Heart left ventricle (tissue), 16 donors: ENCODE measurements around the gene METTL9. TPM values are rescaled to one million over a fixed set of nuclear protein-coding genes. Genes with fewer than 3 reads are reported as not detected.
"Not testable (repeated sequence)": the region's sequence is repeated elsewhere in the genome, so short reads cannot be mapped to it uniquely, and the experiment has no call there.

ENCODE experiments used
- ATAC-seq, 4 donors: fragments of 200-7000 bp; cut with Tn5 transposase; one replicate each; pipeline ENCODE4 v1.9.1; 2020 to 2022; ENCODE audit warnings: moderate library complexity in 4 of 4, mild to moderate bottlenecking in 3 of 4, moderate number of reproducible peaks in 1 of 4
- DNase-seq, 5 donors: peaks; one replicate each; pipeline ENCODE4 v3.0.0-alpha.2; 2020
- H3K27ac ChIP-seq, 12 donors: fragments of 200-600 bp; sonication (generic) in 4 of 12; one replicate each; pipeline versions ENCODE4 v1.5.0 to v1.8.0; 2016 to 2022; ENCODE audit warnings: mild to moderate bottlenecking in 2 of 12
- H3K27me3 ChIP-seq, 9 donors: fragments of 200-600 bp; sonication (generic) in 2 of 9; one replicate each; pipeline versions ENCODE4 v1.5.1 to v1.8.0; 2016 to 2022; ENCODE audit warnings: mild to moderate bottlenecking in 3 of 9
- H3K36me3 ChIP-seq, 9 donors: fragments of 200-600 bp; sonication (generic) in 2 of 9; one replicate each; pipeline versions ENCODE4 v1.5.0 to v1.8.0; 2018 to 2022; ENCODE audit warnings: mild to moderate bottlenecking in 2 of 9
- H3K4me1 ChIP-seq, 12 donors: fragments of 200-600 bp; sonication (generic) in 4 of 12; one replicate each; pipeline versions ENCODE4 v1.5.0 to v1.8.0; 2016 to 2022; ENCODE audit warnings: mild to moderate bottlenecking in 3 of 12
- H3K4me3 ChIP-seq, 12 donors: fragments of 200-600 bp; sonication (generic) in 4 of 12; one replicate each; pipeline versions ENCODE4 v1.5.0 to v1.8.0; 2017 to 2022; ENCODE audit warnings: mild to moderate bottlenecking in 9 of 12, moderate library complexity in 4 of 12
- H3K9me3 ChIP-seq, 12 donors: fragments of 200-600 bp; sonication (generic) in 4 of 12; one replicate each; pipeline versions ENCODE4 v1.5.0 to v1.8.0; 2016 to 2022; ENCODE audit warnings: mild to moderate bottlenecking in 1 of 12
- CTCF ChIP-seq, 12 donors: fragments of 200-600 bp; sonication (generic) in 4 of 12; IDR thresholded peaks; one replicate each; pipeline versions ENCODE4 v1.5.0 to v1.8.0; 2018 to 2022; ENCODE audit warnings: antibody characterized with exemption in 12 of 12, mild to moderate bottlenecking in 5 of 12
- POLR2A ChIP-seq, 2 donors: fragments of 450-650 bp; IDR thresholded peaks; one replicate each; pipeline ENCODE4 v1.6.1; 2017; ENCODE audit warnings: antibody characterized with exemption in 2 of 2, mild to moderate bottlenecking in 2 of 2, moderate library complexity in 2 of 2
- WGBS, 4 donors: extraction: QIAGEN DNeasy Blood & Tissue Kit in 2 of 4; methylation state at CpG; one replicate each; pipeline versions ENCODE4 v1.1.5 to v1.1.7; 2013 to 2018; 5-methylcytosine and 5-hydroxymethylcytosine counted together
- intact Hi-C, 10 donors: fragments of 100-400 bp; cut with DNase I; formaldehyde crosslinking; loops; one replicate each; pipeline versions ENCODE4 v1.11.1 to v1.14.2; 2022
- polyA plus RNA-seq, 2 donors: library from polyadenylated mRNA; stranded (reverse); fragments of 200-250 nt; gene quantifications; one replicate each; pipeline ENCODE4 v1.2.3, GENCODE V29; 2013
- total RNA-seq, 9 donors: library from RNA; depleted of rRNA in 2 of 9; stranded (reverse); fragments of >200 nt in 2 of 9; fragmentation: NEBNext Ultra II Directional in 3 of 9; extraction: Animal tissue kit (Norgen Biotek cat#: 25700) in 3 of 9; gene quantifications; one replicate each; pipeline versions ENCODE4 v1.1.0 to v1.2.4, GENCODE V29; 2016 to 2023
- donor health status: ischemic (EF 13 %, LVEDD 7.1; RV severe dilation, severe dysfunction).
- donor health status: healthy with polysubstance abuse.
- donor health status: DM: no; HTN: yes; CAD: no.
- donor health status: DM: no; HTN: no; CAD: no.
- donor health status: ischemic (EF 25% LVEDD 6.9; RV normal size, moderate dysfunction).
- donor health status: ischemic (EF 25% LVEDD 5.7; RV mildly dilated, moderate dysfunction).
- donor health status: healthy.
- donor health status: DM: yes; HTN: yes; CAD: no.
- donor health status: ischemic (EF 35%, LVEDD 5.7; RV mildly dilated, moderate dysfunction).
- donor health status: nonischemic (EF 11% LVEDD 7.7; RV severe dilation, severe dysfunction).
- donor health status: DM: yes; HTN: yes; CAD: no.
- donor health status: PGD.
- donor health status: ischemic (EF 29% LVEDD 5.4; RV normal size, mild dysfunction).
- donor health status: nonischemic (EF 23%, LVEDD 6.1; RV moderate dilation, normal function).

The METTL9 gene
- total and polyA plus RNA-seq, 11 donors = 12.2 to 70.6 (median 55.0) TPM

DNA sequence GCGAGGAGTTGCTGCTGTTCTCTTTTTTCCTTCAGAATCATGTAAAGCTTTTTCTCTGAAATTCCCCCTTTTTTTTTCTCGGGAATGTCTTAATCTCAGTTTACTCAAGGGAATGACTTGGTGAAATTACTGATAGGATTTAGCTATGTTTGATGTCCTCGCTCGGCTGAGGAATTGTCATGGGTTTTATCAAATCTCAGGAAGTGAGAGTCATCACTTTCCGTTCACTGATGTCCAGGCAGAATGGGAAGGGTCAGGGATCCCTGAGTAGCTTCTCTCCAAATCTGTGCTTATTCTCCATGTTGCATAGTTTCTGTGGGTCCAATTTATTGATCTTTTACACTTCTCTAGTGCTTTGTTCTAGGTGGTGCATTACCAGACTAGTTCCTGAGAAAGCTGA, 46.7 kb downstream of the METTL9 start:
- WGBS, 4 donors = 37 to 57% (median 42%) methylated on average over 5 of the region's 5 CpGs
- H3K36me3 ChIP-seq = peaks cover 0 to 52% (median 0%) of the 10 kb centered on the region in 9 donors
- TF ChIP-seq POLR2A (IDR thresholded peaks at IDR 0.05) (no peak), CTCF (IDR thresholded peaks at IDR 0.05) (no peak)
- peak in 2 of 4 donors; percentile 49 to 55 for ATAC-seq
- peak overlapping the region in 11 of 12 donors; percentile 9 to 51 (median 35) for H3K4me3 ChIP-seq
- peak overlapping the region; percentile 34 to 94 (median 68) for H3K27ac ChIP-seq
- no peaks in the 10 kb centered on the region for H3K27me3 ChIP-seq
- no peak for DNase-seq
- intact Hi-C loops = no loop called here
- H3K4me1 ChIP-seq = peaks cover 0 to 86% (median 19%) of the 10 kb centered on the region in 12 donors
- no peaks in the 10 kb centered on the region for H3K9me3 ChIP-seq

DNA sequence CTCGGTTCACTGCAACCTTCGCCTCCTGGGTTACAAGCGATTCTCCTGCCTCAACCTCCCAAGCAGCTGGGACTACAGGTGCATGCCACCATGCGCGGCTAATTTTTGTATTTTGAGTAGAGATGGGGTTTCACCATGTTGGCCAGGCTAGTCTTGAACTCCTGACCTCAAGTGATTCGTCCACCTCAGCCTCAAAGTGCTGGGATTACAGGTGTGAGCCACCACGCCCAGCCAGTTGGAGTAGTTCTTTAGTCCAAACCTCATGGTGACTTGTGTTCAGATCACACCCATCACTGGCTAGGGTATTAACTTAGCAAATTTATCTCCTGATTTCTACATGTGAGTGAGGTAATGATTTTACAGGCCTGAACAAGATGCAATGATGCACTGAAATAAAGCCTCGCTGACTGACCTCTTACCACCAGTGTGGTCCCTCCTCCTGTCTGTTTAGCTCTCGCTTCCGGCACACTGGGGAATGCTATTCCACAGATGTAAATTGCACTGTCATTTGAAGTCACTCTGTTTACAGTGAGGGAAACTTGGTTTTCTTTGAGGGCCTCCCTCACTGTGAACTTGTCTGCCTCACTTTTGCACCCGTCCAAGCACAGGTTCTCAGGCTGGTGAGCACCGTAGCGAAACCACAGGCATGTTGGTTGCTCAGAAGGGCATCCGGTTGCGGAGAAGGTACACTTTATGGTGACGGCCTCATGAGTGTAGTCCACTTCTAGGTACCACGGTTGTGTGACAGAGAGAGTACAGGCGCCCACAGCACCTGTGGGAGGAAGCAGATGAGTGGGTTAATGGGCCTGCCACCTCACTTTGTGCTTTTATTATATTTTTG, 47.6 kb downstream of the METTL9 start:
- DNase-seq (no peak), ATAC-seq (peak in 1 of 4 donors; percentile 25)
- Histone ChIP-seq H3K9me3 (no peaks in the 10 kb centered on the region), H3K36me3 (peaks cover 0 to 52% (median 0%) of the 10 kb centered on the region in 9 donors), H3K4me1 (peaks cover 0 to 83% (median 18%) of the 10 kb centered on the region in 12 donors), H3K27ac (peak overlapping the region in 7 of 12 donors; percentile 34 to 94 (median 72)), H3K27me3 (no peaks in the 10 kb centered on the region), H3K4me3 (no peak overlapping the region)
- TF ChIP-seq CTCF (IDR thresholded peaks at IDR 0.05) = no peak
- no peak for TF ChIP-seq POLR2A (IDR thresholded peaks at IDR 0.05)
- intact Hi-C loops = no loop called here
- WGBS, 4 donors = 91 to 96% (median 94%) methylated on average over 18 of the region's 18 CpGs

DNA sequence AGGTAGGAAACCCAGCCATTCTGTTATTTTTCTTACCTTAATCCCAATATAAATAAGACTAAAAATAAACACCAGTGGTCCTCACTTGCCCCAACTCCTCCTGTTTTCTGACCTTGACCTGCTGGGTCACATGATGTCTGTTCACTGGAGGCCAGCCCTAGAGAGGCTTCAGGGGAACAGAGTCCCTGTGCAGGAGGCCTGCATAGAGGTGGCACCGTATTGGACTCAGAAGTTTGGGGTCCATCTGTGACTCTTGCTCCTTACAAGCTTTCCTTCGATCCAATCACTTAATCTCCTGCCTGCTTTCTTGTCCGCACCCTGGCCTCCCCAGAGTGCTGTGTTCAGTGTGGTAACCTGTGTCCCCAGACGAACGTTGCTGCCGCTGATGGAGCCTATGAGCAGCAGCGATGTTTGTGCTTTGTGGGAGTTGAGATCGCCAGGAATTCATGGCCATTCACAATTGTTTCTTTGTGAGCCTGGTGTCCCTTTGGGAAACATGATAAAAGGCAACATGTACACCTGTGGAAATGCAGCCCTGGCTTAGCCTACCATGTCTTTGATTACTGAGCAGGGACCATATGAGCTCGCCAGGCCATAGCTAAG, 48.3 kb downstream of the METTL9 start:
- H3K4me3 ChIP-seq = no peak overlapping the region
- no peaks in the 10 kb centered on the region for H3K9me3 ChIP-seq
- intact Hi-C loops = no loop called here
- no peaks in the 10 kb centered on the region for H3K27me3 ChIP-seq
- H3K4me1 ChIP-seq = peaks cover 0 to 85% (median 18%) of the 10 kb centered on the region in 12 donors
- ATAC-seq (no peak), DNase-seq (no peak)
- peak overlapping the region in 1 of 12 donors; percentile 94 for H3K27ac ChIP-seq
- 91 to 97% (median 94%) methylated on average over 9 of the region's 9 CpGs for WGBS, 4 donors
- peaks cover 0 to 48% (median 0%) of the 10 kb centered on the region in 9 donors for H3K36me3 ChIP-seq
- TF ChIP-seq POLR2A (IDR thresholded peaks at IDR 0.05) (no peak), CTCF (IDR thresholded peaks at IDR 0.05) (no peak)

DNA sequence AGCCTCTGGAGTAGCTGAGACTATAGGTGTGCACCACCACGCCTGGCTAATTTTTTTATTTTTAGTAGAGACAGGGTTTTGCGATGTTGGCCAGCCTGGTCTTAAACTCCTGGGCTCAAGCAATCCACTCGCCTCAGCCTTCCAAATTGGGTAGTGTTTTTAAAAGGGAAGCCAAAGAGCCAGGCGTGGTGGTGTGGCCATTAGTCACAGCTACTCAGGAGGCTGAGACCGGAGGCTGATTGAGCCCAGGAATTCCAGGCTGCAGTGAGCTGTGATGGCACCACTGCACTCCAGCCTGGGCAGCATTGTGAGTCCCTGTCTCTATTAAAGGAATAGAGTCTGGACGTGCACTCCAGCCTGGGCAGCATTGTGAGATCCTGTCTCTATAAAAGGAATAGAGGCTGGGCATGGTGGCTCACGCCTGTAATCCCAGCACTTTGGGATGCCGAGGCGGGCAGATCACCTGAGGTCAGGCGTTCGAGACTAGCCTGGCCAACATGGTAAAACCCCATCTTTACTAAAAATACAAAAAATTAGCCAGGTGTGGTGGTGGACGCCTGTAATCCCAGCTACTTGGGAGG, 50.5 kb downstream of the METTL9 start:
- intact Hi-C loops = loop anchor here in 2 of 10 donors (10.0 kb wide), 2 partner anchors 55 to 535 kb away; no protein-coding TSS in a partner anchor

More for the DNA sequence above, 50.5 kb downstream of the METTL9 start:
- Histone ChIP-seq H3K4me3 (peak overlapping the region in 3 of 12 donors; percentile 24 to 58 (median 41)), H3K27ac (peak overlapping the region in 1 of 12 donors; percentile 89), H3K4me1 (peaks cover 0 to 86% (median 11%) of the 10 kb centered on the region in 12 donors), H3K36me3 (peaks cover 0 to 28% (median under 1%) of the 10 kb centered on the region in 9 donors)
- H3K27me3 ChIP-seq, ATAC-seq, DNase-seq, H3K9me3 ChIP-seq: not testable (repeated sequence)
- 94 to 96% (median 96%) methylated on average over 12 of the region's 12 CpGs for WGBS, 4 donors
